Left ventricle myocardium inferior (tissue), 1 donor: ENCODE data around the gene FITM2. TPM values are rescaled to one million over a fixed set of nuclear protein-coding genes. Genes with fewer than 3 reads are reported as not detected.

ENCODE experiments used
- DNase-seq: peaks from one replicate; pipeline ENCODE4 v3.0.0-alpha.2; 2020
- H3K27ac ChIP-seq: fragments of 200-600 bp; replicated peaks from 2 replicates; pipeline ENCODE4 v1.8.0; 2021
- H3K27me3 ChIP-seq: fragments of 200-600 bp; 2 replicates; pipeline ENCODE4 v1.8.0; 2021; ENCODE audit warnings: low read depth
- H3K36me3 ChIP-seq: fragments of 200-600 bp; 2 replicates; pipeline ENCODE4 v1.8.0; 2021
- H3K4me1 ChIP-seq: fragments of 200-600 bp; 2 replicates; pipeline ENCODE4 v1.8.0; 2021
- H3K4me3 ChIP-seq: fragments of 200-600 bp; 2 replicates; pipeline ENCODE4 v1.8.0; 2021; ENCODE audit warnings: mild to moderate bottlenecking, moderate library complexity
- H3K9me3 ChIP-seq: fragments of 200-600 bp; replicated peaks from 2 replicates; pipeline ENCODE4 v1.8.0; 2021
- intact Hi-C: fragments of 100-400 bp; cut with micrococcal nuclease; formaldehyde crosslinking; loops from one replicate; pipeline ENCODE4 v1.11.0; 2022
- total RNA-seq: library from RNA; stranded (reverse); fragmentation: NEBNext Ultra II Directional; extraction: Animal tissue kit (Norgen Biotek cat#: 25700); gene quantifications from one replicate; pipeline ENCODE4 v1.2.1, GENCODE V29; 2021
- TF ChIP-seq, protein P1 (sequence below): fragments of 200-600 bp; IDR thresholded peaks from 2 replicates; pipeline ENCODE4 v1.8.0; 2021; ENCODE audit warnings: antibody characterized with exemption, mild to moderate bottlenecking, borderline replicate concordance
- donor health status: DM: no; HTN: yes; CAD: no; lungs with severe emphysema.

FITM2 gene
- total RNA-seq, 1 donor from 2014 or later: 160 TPM

DNA sequence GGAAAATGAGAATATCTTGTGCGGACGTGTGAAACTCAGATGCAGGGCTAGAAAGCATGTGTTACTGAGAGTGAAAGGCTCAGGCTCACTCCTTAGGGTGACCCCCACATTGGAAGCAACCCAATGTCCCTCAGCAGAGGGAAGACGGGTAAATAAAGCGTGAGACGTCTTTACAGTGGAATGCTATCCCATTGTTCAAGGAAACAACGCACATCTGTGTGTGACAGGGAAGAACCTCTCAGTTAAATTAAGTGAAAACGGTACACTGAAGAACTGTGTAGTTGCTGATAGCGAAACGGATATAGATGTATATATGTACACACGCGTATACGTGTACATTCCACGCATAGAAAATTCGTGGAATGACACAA lies 45.3 kb upstream of the FITM2 start:
- H3K27me3 ChIP-seq: peaks cover 32% of the 10 kb centered on the region
- DNase-seq: no peak
- H3K9me3 ChIP-seq: no peaks in the 10 kb centered on the region
- H3K36me3 ChIP-seq: no peaks in the 10 kb centered on the region
- intact Hi-C loops: no loop called here
- peak overlapping the region; percentile 3 for H3K27ac ChIP-seq
- H3K4me3 ChIP-seq: no peak overlapping the region
- no peaks in the 10 kb centered on the region for H3K4me1 ChIP-seq
- TF ChIP-seq, protein P1, sequence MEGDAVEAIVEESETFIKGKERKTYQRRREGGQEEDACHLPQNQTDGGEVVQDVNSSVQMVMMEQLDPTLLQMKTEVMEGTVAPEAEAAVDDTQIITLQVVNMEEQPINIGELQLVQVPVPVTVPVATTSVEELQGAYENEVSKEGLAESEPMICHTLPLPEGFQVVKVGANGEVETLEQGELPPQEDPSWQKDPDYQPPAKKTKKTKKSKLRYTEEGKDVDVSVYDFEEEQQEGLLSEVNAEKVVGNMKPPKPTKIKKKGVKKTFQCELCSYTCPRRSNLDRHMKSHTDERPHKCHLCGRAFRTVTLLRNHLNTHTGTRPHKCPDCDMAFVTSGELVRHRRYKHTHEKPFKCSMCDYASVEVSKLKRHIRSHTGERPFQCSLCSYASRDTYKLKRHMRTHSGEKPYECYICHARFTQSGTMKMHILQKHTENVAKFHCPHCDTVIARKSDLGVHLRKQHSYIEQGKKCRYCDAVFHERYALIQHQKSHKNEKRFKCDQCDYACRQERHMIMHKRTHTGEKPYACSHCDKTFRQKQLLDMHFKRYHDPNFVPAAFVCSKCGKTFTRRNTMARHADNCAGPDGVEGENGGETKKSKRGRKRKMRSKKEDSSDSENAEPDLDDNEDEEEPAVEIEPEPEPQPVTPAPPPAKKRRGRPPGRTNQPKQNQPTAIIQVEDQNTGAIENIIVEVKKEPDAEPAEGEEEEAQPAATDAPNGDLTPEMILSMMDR: no peak

DNA sequence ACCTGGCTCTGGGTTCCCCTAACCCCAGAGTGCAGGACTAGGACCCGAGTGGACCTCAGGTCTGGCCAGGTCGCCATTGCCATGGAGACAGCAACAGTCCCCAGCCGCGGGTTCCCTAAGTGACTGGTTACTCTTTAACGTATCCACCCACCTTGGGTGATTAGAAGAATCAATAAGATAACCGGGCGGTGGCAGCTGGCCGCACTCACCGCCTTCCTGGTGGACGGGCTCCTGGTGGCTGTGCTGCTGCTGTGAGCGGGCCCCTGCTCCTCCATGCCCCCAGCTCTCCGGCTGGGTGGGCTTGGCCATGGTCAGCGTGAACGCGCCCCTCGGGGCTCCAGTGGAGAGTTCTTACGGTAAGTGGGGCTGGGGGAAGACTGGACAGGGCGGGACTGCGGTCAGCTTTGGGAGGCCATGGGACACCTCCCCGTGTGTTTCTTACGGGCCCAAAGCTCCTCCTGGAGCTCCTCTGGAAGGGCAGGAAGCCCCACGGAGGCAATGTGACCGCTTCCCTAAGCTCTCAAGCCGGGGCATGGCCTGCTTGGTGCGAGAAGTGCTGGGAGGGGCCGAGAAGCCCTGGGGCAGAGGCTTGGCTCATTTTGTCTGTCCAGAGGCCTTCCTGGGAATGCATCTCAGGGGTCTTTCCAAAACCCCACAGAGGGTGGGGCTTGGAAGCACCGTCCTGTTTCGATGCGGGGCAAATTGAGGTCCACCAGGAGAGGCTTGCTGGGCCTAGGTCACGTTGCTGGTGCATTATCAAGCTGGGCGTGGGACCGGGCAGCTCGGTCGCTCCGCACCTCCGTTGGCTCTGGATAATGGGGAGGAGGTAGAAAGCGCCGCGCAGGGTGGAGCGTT lies 44.7 kb upstream of the FITM2 start, which contains the start of gene HNF4A:
Gene HNF4A (plus strand): TSS at position 202 of the 855 bp plus-strand sequence. CDS start 106 bp downstream, at position 308.
- H3K27ac ChIP-seq: peak within 1 kb of the TSS; percentile 3
- no peak for DNase-seq
- no peaks in the 10 kb centered on the region for H3K36me3 ChIP-seq
- H3K4me3 ChIP-seq: no peak within 1 kb of the TSS
- TF ChIP-seq, protein P1: no peak
- H3K27me3 ChIP-seq: peaks cover 32% of the 10 kb centered on the region
- no peaks in the 10 kb centered on the region for H3K4me1 ChIP-seq
- no peaks in the 10 kb centered on the region for H3K9me3 ChIP-seq
- intact Hi-C loops: no loop called here

DNA sequence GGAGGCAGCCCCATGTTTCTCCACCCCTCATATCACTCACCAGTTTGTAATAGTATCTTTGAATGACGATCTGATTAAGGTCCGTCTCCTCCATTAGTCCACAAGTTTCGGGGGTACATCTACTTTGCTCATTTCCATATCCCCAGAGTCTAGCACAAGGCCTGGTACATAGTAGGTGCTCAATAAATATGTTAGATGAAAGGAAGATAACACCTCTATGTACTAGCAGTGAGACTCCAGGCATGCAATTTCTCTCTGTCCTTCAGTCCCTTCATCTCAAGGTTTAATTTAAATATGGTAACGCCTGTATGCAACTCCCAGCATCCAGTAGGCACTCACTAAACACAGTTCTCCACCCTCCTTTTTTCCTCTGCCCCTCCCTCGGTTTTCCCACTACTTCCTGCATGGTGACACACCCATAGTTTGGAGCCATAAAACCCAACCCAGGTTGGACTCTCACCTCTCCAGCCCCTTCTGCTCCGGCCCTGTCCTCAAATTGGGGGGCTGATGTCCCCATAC lies 44.0 kb upstream of the FITM2 start:
- Histone ChIP-seq H3K27me3 (peaks cover 38% of the 10 kb centered on the region), H3K4me1 (no peaks in the 10 kb centered on the region), H3K4me3 (no peak overlapping the region), H3K9me3 (no peaks in the 10 kb centered on the region), H3K36me3 (no peaks in the 10 kb centered on the region), H3K27ac (no peak overlapping the region)
- TF ChIP-seq, protein P1: no peak
- intact Hi-C loops: no loop called here
- no peak for DNase-seq

DNA sequence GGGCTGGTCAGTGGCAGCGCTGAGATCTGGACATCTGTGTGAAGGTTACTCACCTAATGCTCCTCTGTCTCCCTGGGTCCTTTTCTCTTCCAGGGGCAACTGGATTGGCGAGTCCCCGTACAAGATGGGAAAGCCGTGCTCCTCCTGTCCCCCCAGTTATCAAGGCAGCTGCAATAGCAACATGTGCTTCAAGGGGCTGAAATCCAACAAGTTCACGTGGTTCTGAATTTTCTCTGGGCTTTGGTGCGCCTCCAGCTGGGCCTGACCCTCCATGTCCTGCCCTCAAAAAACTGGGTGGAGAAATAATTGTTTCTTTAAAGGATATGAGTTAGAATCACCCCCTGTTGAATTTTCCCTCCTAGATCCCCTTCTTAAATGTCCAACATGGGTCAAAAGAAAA lies 39.6 kb upstream of the FITM2 start:
- no peak overlapping the region for H3K4me3 ChIP-seq
- H3K27ac ChIP-seq: no peak overlapping the region
- no peaks in the 10 kb centered on the region for H3K36me3 ChIP-seq
- intact Hi-C loops: no loop called here
- no peak for DNase-seq
- H3K4me1 ChIP-seq: no peaks in the 10 kb centered on the region
- peaks cover 30% of the 10 kb centered on the region for H3K27me3 ChIP-seq
- TF ChIP-seq, protein P1: no peak
- H3K9me3 ChIP-seq: no peaks in the 10 kb centered on the region

DNA sequence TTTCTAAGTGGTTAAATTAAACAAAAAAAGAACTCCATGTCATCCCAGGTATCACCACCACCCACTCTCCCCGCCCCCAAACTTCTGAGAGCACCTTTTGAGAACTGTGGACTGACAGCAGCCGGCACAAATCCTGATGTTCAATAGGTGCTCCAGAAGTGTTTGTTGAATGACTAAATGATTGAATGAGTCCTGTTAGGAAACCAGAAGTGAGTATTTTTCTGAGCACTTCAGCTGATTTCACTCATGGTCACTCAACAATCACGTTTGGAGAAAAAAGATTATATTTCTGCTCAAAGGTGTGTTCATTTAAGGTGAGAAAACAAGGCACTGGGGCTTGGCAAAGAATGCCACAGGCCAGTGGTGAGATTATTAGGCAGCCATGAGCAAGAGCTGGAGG lies 38.3 kb upstream of the FITM2 start:
- no peak overlapping the region for H3K27ac ChIP-seq
- H3K27me3 ChIP-seq: peaks cover 20% of the 10 kb centered on the region
- H3K4me3 ChIP-seq: no peak overlapping the region
- H3K9me3 ChIP-seq: no peaks in the 10 kb centered on the region
- intact Hi-C loops: no loop called here
- no peaks in the 10 kb centered on the region for H3K4me1 ChIP-seq
- TF ChIP-seq, protein P1: no peak
- no peak for DNase-seq
- H3K36me3 ChIP-seq: no peaks in the 10 kb centered on the region
